HT-29 (cell line): ENCODE measurements around the gene SMG6. TPM values are rescaled to one million over a fixed set of nuclear protein-coding genes. Genes with fewer than 3 reads are reported as not detected.

Source experiments
- DNase-seq: peaks from one replicate; pipeline ENCODE4 v3.0.0-alpha.2; 2015; ENCODE audit warnings: low spot score
- total RNA-seq: library from RNA; depleted of rRNA; stranded (reverse); fragments of >200 nt; shearing (Covaris generic); gene quantifications from 2 replicates; pipeline ENCODE4 v1.2.3, GENCODE V29; 2014

The SMG6 gene
- total RNA-seq, 1 experiment from 2014 or later, result 14.9 TPM

GRCh38 chr17:2082003-2082781, 221.4 kb downstream of the SMG6 start:
- no peak for DNase-seq

DNA sequence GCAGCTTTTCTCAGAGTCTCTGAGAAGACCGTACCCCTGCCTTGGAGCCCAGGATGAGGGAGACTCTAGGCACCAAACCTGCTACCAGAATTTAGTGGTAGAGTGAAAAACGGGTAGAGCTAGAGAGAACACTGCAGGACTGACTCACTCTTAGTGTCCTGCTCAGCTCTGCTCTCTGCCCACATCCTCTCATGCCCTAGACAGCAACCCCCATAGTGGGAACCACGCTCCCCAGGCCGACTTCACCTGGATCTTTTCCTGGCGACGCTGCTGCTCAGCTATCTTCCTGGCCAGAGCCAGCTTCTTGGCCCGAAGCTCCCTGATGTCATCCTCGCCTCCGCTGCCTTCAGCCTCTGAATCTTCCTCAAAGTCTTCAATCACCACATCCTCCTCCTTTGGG, 222.0 kb downstream of the SMG6 start:
- no peak for DNase-seq

GRCh38 chr17:2077040-2077439, 226.5 kb downstream of the SMG6 start:
- DNase-seq, result no peak

DNA sequence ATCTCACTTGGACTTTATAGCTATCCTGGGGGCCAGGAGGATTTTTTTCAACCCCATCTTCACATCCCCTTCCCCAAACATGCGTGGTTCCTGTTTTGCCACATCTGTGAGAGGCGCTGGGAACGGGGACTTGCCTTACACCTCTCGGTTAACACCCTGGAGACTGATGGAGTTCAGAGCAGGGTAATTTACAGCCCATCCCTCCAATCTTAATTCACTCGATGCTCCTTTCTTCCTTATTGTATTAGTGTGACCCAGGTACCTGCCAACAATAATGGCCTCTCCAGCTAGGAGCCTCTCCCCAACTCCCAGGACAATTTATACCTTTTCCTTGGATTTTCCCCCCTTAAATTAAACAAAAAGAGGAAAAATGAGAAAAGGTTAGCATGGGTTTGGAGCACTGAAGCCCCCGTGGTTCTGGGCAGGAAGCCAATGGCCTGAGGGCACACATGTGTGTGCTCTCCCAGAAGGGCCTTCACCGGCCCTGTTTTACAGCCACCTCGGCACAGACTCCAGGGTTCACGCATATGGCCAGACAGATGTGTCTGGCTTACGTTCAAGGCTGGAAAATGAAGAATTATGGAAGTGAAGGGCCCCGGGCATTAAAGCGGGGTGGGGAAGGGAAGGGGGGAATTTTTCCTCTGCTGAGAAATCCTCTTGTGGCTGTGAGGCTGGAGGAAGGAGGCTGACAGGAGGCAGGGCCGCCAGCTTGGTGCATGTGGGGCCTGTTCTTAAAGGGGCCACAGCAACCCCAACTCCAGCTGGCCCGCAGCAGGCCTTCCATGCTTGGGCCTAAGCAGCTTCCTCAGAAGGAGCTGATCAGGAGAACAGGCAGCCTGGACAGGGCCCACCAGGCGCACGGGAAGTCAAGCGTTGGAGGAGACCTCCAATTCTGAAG, 227.2 kb downstream of the SMG6 start:
- no peak for DNase-seq

DNA sequence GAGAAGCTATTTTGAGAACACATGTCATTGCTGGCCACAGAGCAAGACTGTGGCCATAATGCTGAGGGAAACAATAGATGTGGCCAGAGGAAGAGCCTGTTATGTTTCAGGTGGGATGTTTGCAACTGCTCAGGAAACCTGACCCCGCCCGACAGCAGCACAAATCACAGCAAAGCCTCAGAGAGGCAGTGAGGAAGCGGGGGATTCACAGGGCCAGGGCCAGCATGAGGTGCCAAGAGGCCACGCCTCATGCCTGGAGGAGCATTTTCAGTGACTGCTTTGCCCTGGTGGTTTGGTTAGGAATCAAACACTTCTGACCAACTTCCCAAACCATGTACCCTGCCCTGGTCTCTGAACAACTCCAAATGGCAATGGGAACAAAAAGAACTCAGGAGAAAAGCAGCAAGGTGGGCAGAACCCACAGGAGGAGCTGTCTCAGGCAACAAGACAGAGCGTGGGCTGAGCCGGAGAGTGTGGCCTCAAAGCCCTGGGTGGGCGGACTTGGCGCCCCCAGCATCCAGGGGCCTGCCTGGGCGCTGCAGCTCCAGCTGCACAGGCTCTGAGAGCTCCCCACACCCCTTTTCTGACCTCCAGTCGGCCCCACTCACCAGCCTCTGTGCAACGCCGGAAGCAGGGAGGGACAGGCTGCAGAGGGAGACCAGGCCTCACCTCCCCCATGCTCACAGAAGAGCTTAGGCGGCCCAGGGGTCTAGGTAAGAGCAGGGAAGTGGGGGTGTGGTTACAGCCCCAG, 228.1 kb downstream of the SMG6 start:
- DNase-seq, result no peak

DNA sequence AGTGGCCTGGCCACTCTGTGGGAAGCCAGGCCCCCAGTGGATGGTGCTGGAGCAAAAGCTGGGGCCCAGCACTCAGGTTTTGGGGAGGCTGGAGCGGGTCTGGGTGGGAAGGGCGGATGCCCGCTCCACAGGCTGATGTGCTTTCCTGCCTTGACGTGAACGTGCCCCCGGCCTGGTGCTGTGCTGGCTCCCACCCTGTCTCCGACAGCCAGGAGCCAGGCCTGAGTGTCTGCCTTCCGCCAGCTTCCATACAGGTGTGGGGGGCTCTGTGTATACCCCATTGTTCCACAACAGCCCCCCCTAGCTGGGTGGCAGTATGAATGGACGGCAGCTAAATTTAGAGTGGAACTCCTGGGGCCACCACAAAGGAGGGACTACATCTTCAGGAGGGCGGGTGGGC, 228.7 kb downstream of the SMG6 start:
- no peak for DNase-seq

GRCh38 chr17:2071455-2072281, 231.9 kb downstream of the SMG6 start:
- DNase-seq, result no peak

GRCh38 chr17:2071024-2071385, 232.6 kb downstream of the SMG6 start:
- DNase-seq, result no peak

GRCh38 chr17:2070241-2071023, 233.2 kb downstream of the SMG6 start:
- DNase-seq, result no peak

DNA sequence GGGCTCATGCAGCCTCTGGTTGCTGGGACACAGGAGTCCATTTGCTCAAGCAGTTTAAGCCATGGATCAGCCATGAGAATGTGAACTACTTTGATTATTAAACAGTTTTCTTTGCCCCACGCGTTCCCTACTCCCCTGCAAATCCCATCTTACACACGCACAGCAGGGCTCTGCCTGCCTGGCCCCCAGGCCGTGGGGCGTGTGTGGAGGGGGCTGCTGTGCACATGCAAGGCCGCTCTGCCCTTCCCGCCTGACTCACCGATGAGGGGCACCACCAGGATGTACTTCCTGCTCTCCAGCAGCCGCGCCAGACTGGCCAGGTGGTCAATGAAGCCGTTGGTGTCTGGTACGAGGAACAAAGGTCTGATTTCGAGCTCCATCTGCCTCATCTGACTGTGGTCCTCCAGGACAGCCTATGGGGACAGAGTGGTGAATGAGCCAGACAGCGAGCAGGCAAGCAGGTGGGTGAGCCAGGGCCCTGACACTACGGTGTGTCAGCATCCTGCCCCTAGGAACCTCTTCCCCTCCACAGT, 235.0 kb downstream of the SMG6 start:
- DNase-seq, result no peak

GRCh38 chr17:2068031-2068518, 235.5 kb downstream of the SMG6 start:
- DNase-seq, result no peak

GRCh38 chr17:2067608-2068024, 236.0 kb downstream of the SMG6 start:
- peak; percentile 16 for DNase-seq

- no peak for DNase-seq
Measured at GRCh38 chr17:2067048-2067561, 236.5 kb downstream of the SMG6 start.

DNA sequence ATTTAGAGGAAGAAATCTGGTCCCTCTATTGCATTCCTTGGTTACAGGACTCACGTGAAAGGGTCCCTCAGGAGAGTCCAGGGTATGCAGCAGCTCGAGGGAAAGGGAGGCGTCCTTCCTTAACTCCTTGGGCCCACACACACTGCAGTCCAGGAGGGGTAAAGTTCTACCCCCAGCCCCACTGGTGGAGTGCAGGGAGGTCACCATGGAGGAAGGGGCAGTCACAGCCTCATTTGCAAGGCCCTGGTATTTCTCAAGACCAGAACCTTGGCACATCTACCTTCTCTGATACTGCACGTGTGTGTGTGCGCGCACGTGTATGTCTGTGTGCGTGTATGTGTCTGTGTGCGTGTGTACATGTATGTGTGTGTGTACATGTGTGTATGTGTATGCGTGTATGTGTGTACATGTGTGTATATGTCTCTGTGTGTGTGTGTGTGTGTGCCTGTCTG, 237.6 kb downstream of the SMG6 start:
- no peak for DNase-seq

- DNase-seq, result no peak
Measured at GRCh38 chr17:2064980-2065785, 238.4 kb downstream of the SMG6 start.

DNA sequence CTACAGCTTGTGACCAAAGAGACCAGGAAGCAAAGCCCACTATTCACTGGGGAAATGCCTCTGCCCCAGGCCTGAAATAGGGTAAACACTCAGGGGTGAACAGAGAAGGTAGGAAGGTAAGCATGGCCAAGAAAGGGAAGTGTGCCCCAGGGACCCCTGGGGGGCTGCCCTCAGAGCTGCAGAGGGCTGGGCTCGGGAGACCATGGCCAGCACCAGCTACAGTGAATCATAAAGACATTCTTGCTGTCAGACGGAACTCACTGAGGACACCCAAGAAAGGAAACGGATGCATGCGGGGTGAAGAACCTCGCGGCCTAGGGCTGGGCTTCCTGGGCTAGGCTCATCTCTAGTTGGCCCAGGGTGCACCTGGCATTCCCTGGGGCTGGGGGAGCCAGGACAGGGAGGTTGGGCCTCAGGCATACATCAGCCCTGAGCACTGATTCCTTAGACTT, 239.0 kb downstream of the SMG6 start:
- no peak for DNase-seq

GRCh38 chr17:2064147-2064489, 239.5 kb downstream of the SMG6 start:
- no peak for DNase-seq

DNA sequence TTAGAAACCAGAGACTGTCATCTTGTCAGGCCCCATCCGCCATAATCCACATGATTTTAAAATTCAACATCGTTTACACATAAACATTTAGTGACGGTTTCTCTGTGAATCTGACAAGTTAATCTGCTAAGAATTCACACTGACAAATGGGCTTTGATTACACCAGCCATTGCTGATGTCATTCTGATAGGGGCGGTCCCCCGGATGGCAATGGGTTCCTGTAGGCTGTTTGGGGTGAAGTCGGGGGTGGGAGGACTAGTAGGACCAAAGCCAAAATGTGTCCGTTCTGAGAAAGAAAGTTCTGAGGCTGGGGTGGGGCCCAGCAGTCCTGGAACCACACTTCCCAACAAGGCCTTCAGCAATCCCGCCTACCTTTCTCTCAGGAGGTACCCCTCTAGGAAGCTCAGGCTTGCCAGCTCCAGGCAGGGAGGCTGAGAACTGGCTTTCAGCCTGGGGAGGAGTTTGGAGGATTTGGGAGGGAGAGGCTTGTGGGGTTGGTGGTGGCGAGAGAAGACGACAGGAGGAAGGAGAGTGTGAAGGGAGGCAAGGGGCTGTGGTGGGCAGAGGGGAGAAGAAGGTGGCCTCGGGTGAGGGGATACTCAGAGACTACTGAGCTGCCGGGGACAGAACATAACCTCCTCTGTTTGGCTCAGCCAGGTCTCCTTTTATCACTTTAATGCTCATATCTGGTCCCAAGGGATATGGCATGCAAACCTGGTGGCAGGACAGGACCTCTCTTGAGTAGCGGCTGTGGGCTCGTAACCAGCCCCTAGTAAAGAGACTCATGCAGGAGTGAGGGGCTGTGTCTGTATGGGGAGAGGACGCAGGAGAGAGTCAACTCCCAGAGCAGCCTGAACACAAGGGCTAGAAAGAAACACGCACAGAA, 240.1 kb downstream of the SMG6 start:
- no peak for DNase-seq
